HFFc6 (cell line): ENCODE data around the gene SLC22A2. TPM values are rescaled to one million over a fixed set of nuclear protein-coding genes. Genes with fewer than 3 reads are reported as not detected.

Experiments used
- DNase-seq: peaks from one replicate; pipeline ENCODE4 v3.0.0-alpha.2; 2018
- H3K27ac Mint-ChIP-seq: 2 replicates; pipeline ENCODE4 v1.8.0; 2020; ENCODE audit warnings: mild to moderate bottlenecking, mixed read lengths
- H3K27me3 Mint-ChIP-seq: 2 replicates; pipeline ENCODE4 v1.8.0; 2021; ENCODE audit warnings: mild to moderate bottlenecking, moderate library complexity, mixed read lengths; ENCODE audit not compliant: insufficient read depth
- H3K36me3 Mint-ChIP-seq: 2 replicates; pipeline ENCODE4 v1.8.0; 2021; ENCODE audit warnings: low read depth, mixed read lengths
- H3K4me1 Mint-ChIP-seq: 2 replicates; pipeline ENCODE4 v1.8.0; 2020; ENCODE audit warnings: low read depth, mixed read lengths
- H3K4me3 Mint-ChIP-seq: 2 replicates; pipeline ENCODE4 v1.8.0; 2020; ENCODE audit warnings: mild to moderate bottlenecking, moderate library complexity, mixed read lengths
- H3K9me3 Mint-ChIP-seq: 2 replicates; pipeline ENCODE4 v1.8.0; 2020; ENCODE audit warnings: mild to moderate bottlenecking, mixed read lengths
- total RNA-seq, 6 experiments: library from RNA; stranded (reverse); fragmentation: NEBNext Ultra II Directional; extraction: Animal tissue kit (Norgen Biotek cat#: 25700); gene quantifications; 2 replicates in 1 of 6; 3 replicates in 5 of 6; pipeline ENCODE4 v1.2.3, GENCODE V29; 2021
- TF ChIP-seq, protein P1 (sequence below): fragments of 200-600 bp; sonication (generic); IDR thresholded peaks from 2 replicates; pipeline ENCODE4 v1.5.0; 2021; ENCODE audit warnings: antibody characterized with exemption, mild to moderate bottlenecking

The SLC22A2 gene
- total RNA-seq, 6 experiments from 2014 or later: not detected

DNA sequence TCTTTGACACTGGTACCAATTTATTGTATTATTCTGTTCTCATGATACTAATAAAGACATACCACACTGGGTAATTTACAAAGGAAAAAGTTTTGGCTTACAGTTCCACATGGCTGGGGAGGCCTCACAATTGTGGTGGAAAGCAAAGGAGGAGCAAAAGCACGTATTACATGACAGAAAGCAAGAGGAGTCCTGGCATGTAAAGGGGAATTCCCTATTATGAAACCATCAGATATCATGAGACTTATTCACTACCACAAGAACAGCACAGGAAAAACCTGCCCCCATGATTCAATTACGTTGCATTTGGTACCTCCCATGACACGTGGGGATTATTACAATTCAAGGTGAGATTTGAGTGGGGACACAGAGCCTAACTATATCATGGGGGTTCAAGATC, 43.4 kb downstream of the SLC22A2 start:
- TF ChIP-seq, protein P1, sequence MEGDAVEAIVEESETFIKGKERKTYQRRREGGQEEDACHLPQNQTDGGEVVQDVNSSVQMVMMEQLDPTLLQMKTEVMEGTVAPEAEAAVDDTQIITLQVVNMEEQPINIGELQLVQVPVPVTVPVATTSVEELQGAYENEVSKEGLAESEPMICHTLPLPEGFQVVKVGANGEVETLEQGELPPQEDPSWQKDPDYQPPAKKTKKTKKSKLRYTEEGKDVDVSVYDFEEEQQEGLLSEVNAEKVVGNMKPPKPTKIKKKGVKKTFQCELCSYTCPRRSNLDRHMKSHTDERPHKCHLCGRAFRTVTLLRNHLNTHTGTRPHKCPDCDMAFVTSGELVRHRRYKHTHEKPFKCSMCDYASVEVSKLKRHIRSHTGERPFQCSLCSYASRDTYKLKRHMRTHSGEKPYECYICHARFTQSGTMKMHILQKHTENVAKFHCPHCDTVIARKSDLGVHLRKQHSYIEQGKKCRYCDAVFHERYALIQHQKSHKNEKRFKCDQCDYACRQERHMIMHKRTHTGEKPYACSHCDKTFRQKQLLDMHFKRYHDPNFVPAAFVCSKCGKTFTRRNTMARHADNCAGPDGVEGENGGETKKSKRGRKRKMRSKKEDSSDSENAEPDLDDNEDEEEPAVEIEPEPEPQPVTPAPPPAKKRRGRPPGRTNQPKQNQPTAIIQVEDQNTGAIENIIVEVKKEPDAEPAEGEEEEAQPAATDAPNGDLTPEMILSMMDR: no peak
- Mint-ChIP-seq H3K27ac (no peak overlapping the region), H3K4me3 (no peak overlapping the region), H3K36me3 (no peaks in the 10 kb centered on the region), H3K9me3 (peaks cover 43% of the 10 kb centered on the region), H3K27me3 (no peaks in the 10 kb centered on the region), H3K4me1 (no peaks in the 10 kb centered on the region)
- DNase-seq: no peak

DNA sequence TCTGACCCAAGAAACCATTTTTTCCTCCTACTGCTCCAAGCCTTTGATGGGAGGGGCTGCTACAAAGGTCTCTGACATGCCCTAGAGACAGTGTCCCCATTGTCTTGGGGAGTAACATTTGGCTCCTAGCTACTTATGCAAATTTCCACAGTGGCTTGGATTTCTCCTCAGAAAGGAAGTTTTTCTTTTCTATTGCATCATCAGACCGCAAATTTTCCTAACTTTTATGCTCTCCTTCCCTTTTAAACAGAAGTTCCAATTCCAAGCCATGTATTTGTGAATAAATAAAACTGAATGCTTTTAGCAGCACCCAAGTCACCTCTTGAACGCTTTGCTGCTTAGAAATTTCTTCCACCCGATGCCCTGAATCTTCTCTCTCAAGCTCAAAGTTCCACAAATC, 51.0 kb downstream of the SLC22A2 start:
- no peaks in the 10 kb centered on the region for H3K4me1 Mint-ChIP-seq
- no peak overlapping the region for H3K27ac Mint-ChIP-seq
- no peak overlapping the region for H3K4me3 Mint-ChIP-seq
- no peaks in the 10 kb centered on the region for H3K27me3 Mint-ChIP-seq
- no peaks in the 10 kb centered on the region for H3K36me3 Mint-ChIP-seq
- no peak for DNase-seq
- peaks cover 52% of the 10 kb centered on the region for H3K9me3 Mint-ChIP-seq
- TF ChIP-seq, protein P1: no peak

DNA sequence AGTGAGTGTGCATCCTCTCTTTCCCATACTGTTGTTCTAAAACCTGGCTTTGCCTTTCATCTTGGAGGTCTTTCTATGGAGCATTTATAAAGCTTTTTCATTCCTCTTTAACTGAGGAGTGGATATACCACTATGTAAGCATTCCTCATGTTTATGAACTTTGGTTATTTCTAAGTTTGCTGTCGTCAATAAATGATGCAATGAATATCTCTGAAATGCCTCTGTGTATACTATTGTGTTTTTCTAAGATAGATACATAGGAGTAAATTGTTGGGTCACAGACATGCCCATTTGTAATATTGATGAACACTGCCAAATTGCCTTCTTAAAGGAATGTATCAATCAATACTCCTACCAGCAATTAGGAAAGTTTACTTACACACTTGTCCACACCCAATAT, 53.9 kb downstream of the SLC22A2 start:
- Mint-ChIP-seq H3K27ac (no peak overlapping the region), H3K27me3 (peaks cover 2% of the 10 kb centered on the region; the same call in 1 of the 2 replicates), H3K36me3 (no peaks in the 10 kb centered on the region), H3K9me3 (peaks cover 38% of the 10 kb centered on the region), H3K4me1 (no peaks in the 10 kb centered on the region), H3K4me3 (no peak overlapping the region)
- no peak for DNase-seq
- TF ChIP-seq, protein P1: no peak

DNA sequence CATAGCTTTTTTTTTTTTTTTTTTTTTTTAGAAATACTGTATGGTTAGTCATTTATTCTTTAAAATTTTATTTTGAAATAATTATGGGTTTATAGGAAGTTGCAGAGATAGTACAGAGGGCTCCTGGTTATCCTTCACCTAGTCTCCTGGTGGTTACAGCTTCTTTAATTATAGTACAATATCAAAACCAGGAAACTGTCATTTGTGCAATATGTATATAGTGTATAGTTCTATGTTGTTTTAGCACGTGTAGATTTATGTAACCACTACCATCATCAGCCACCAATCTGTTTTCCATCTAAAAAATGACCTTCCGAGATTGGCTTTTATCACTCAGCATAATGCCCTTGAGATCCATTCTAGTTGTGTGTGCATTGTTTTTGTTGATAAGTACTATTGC, 54.7 kb downstream of the SLC22A2 start:
- Mint-ChIP-seq H3K27me3 (peaks cover 2% of the 10 kb centered on the region; the same call in 1 of the 2 replicates), H3K9me3 (peaks cover 38% of the 10 kb centered on the region), H3K4me1 (no peaks in the 10 kb centered on the region), H3K36me3 (no peaks in the 10 kb centered on the region), H3K27ac (no peak overlapping the region), H3K4me3 (no peak overlapping the region)
- TF ChIP-seq, protein P1: no peak
- no peak for DNase-seq

DNA sequence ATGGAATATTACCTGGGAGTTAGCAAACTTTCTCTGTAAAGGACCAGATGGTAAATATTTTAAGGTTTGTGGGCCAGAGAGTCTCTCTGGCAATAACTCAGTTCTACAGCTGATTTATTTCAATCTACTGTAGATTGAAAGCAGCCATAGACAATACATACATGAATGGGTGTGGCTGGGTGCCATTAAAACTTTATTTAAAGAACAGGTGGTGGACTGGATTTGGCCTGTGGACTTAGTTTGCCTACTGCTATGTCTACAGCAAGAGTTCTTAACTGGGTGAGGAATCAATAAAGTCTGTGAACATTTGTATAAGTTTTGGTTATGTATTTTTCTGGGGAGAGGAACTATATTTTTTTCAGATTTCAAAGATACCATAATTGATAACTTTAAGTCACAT, 55.1 kb downstream of the SLC22A2 start:
- peaks cover 33% of the 10 kb centered on the region for H3K9me3 Mint-ChIP-seq
- H3K36me3 Mint-ChIP-seq: no peaks in the 10 kb centered on the region
- H3K4me3 Mint-ChIP-seq: no peak overlapping the region
- no peaks in the 10 kb centered on the region for H3K4me1 Mint-ChIP-seq
- H3K27ac Mint-ChIP-seq: no peak overlapping the region
- H3K27me3 Mint-ChIP-seq: peaks cover 2% of the 10 kb centered on the region; the same call in 1 of the 2 replicates
- TF ChIP-seq, protein P1: no peak
- DNase-seq: no peak

DNA sequence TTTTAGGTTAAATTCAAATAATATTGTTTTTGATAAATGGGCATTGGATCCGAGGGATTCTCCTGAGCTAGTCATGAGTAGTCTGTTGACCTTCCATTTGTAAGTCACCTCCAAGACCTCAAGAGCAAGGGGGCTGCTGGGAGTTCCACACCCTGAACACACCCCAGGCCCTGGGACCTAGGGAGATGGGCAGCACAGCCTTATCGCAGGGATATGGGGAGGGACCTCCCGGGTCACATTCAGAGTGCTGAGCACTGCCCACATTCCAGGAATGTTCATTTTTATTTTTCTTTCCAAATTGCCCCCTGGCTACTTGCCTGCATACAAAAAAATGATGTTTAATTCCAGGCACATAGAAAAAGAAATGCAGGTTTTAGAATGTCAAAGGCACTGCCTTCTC, 55.5 kb downstream of the SLC22A2 start:
- TF ChIP-seq, protein P1: no peak
- no peak overlapping the region for H3K4me3 Mint-ChIP-seq
- no peak for DNase-seq
- peaks cover 2% of the 10 kb centered on the region; the same call in 1 of the 2 replicates for H3K27me3 Mint-ChIP-seq
- no peaks in the 10 kb centered on the region for H3K36me3 Mint-ChIP-seq
- no peak overlapping the region for H3K27ac Mint-ChIP-seq
- H3K9me3 Mint-ChIP-seq: peaks cover 30% of the 10 kb centered on the region
- no peaks in the 10 kb centered on the region for H3K4me1 Mint-ChIP-seq
